HL-60 (cell line): ENCODE data around the gene WDR27.

Experiments used
- DNase-seq, 2 experiments: peaks; one replicate each; pipeline ENCODE4 v3.0.0-alpha.2; 2010 to 2020; ENCODE audit warnings: low read depth in 1 of 2, low spot score in 1 of 2
- H3K27ac ChIP-seq: fragments of 250-450 bp; sonication (Bioruptor Pico); replicated peaks from 2 replicates; pipeline ENCODE4 v1.5.1; 2020; ENCODE audit warnings: mild to moderate bottlenecking, moderate library complexity
- H3K27me3 ChIP-seq: fragments of 250-450 bp; sonication (Bioruptor Pico); 2 replicates; pipeline ENCODE4 v1.5.1; 2021; ENCODE audit warnings: mild to moderate bottlenecking, moderate library complexity; ENCODE audit not compliant: insufficient read depth, poor library complexity, severe bottlenecking
- H3K4me3 ChIP-seq: replicated peaks from 2 replicates; pipeline ENCODE4 v1.5.1; 2011; ENCODE audit warnings: mild to moderate bottlenecking, control low read depth, low read length; ENCODE audit not compliant: insufficient read depth
- GABPA ChIP-seq: IDR thresholded peaks from 2 replicates; pipeline ENCODE4 v1.6.1; 2012; ENCODE audit warnings: low read depth
- POLR2AphosphoS5 ChIP-seq: IDR thresholded peaks from 2 replicates; pipeline ENCODE4 v1.6.1; 2012; ENCODE audit warnings: low read depth
- SPI1 ChIP-seq: IDR thresholded peaks from 2 replicates; pipeline ENCODE4 v1.6.1; 2012; ENCODE audit warnings: low read depth, mild to moderate bottlenecking, borderline replicate concordance
- TF ChIP-seq, protein P1 (sequence below): IDR thresholded peaks from one replicate; pipeline ENCODE4 v1.5.1; 2011; ENCODE audit warnings: low read length, control low read depth, inconsistent platforms; ENCODE audit not compliant: insufficient read depth
- TF ChIP-seq, protein P2 (sequence below): IDR thresholded peaks from 2 replicates; pipeline ENCODE4 v1.6.1; 2012; ENCODE audit warnings: low read depth; ENCODE audit not compliant: insufficient replicate concordance

The WDR27 gene

DNA sequence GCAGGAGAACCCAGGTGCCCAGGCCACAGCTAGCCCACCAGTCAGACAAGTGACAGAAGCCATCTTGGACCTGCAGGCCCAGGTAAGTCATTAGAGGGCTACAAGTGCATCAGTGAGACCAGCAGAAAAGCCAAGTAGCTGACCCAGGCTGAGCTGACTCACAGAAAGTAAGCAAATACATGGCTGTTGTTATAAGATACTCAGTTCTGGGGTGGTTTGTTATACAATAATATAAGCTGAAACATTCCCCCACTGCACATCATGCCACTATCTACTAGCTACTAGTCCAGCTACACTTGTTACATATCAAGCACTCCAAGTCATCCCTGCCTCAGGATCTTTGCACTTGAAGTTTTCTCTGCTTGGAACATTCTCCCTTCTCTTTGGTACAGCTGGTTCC is 39.5 kb upstream of the WDR27 start:
- no peak overlapping the region for H3K4me3 ChIP-seq
- TF ChIP-seq SPI1, result no peak
- no peak for TF ChIP-seq GABPA
- TF ChIP-seq, protein P1, sequence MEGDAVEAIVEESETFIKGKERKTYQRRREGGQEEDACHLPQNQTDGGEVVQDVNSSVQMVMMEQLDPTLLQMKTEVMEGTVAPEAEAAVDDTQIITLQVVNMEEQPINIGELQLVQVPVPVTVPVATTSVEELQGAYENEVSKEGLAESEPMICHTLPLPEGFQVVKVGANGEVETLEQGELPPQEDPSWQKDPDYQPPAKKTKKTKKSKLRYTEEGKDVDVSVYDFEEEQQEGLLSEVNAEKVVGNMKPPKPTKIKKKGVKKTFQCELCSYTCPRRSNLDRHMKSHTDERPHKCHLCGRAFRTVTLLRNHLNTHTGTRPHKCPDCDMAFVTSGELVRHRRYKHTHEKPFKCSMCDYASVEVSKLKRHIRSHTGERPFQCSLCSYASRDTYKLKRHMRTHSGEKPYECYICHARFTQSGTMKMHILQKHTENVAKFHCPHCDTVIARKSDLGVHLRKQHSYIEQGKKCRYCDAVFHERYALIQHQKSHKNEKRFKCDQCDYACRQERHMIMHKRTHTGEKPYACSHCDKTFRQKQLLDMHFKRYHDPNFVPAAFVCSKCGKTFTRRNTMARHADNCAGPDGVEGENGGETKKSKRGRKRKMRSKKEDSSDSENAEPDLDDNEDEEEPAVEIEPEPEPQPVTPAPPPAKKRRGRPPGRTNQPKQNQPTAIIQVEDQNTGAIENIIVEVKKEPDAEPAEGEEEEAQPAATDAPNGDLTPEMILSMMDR, result no peak
- no peak for TF ChIP-seq POLR2AphosphoS5
- TF ChIP-seq, protein P2, sequence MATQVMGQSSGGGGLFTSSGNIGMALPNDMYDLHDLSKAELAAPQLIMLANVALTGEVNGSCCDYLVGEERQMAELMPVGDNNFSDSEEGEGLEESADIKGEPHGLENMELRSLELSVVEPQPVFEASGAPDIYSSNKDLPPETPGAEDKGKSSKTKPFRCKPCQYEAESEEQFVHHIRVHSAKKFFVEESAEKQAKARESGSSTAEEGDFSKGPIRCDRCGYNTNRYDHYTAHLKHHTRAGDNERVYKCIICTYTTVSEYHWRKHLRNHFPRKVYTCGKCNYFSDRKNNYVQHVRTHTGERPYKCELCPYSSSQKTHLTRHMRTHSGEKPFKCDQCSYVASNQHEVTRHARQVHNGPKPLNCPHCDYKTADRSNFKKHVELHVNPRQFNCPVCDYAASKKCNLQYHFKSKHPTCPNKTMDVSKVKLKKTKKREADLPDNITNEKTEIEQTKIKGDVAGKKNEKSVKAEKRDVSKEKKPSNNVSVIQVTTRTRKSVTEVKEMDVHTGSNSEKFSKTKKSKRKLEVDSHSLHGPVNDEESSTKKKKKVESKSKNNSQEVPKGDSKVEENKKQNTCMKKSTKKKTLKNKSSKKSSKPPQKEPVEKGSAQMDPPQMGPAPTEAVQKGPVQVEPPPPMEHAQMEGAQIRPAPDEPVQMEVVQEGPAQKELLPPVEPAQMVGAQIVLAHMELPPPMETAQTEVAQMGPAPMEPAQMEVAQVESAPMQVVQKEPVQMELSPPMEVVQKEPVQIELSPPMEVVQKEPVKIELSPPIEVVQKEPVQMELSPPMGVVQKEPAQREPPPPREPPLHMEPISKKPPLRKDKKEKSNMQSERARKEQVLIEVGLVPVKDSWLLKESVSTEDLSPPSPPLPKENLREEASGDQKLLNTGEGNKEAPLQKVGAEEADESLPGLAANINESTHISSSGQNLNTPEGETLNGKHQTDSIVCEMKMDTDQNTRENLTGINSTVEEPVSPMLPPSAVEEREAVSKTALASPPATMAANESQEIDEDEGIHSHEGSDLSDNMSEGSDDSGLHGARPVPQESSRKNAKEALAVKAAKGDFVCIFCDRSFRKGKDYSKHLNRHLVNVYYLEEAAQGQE, result no peak
- no peak overlapping the region for H3K27ac ChIP-seq
- DNase-seq, result no peak
- no peaks in the 10 kb centered on the region for H3K27me3 ChIP-seq

DNA sequence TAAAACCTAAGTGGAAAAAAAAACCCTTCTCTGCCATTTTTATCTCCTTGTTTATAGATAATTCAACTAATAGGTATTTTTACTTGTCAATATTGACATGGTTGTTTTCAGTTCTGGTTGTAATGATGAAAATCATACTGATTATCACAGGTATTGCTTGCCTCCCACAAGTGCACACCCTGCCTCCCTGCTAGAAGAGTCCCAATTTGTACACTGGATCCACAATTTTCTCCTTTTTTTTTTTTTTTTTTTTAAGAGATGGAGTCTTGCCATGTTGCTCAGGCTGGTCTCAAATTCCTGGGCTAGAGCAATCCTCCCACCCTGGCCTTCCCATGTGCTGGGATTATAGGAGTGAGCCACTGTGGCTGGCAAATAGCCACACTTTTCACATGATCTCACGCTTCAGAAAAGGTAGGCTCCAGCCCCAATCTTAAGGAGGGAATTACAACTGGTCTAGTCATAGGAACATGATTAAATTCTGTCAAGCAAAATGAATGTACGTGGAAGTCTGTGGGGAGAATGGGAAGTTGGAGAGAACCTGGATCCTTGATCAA is 37.2 kb upstream of the WDR27 start:
- TF ChIP-seq SPI1 (no peak), GABPA (no peak), POLR2AphosphoS5 (no peak)
- TF ChIP-seq, protein P2, result no peak
- TF ChIP-seq, protein P1, result no peak
- H3K27ac ChIP-seq, result no peak overlapping the region
- no peaks in the 10 kb centered on the region for H3K27me3 ChIP-seq
- no peak for DNase-seq
- no peak overlapping the region for H3K4me3 ChIP-seq

DNA sequence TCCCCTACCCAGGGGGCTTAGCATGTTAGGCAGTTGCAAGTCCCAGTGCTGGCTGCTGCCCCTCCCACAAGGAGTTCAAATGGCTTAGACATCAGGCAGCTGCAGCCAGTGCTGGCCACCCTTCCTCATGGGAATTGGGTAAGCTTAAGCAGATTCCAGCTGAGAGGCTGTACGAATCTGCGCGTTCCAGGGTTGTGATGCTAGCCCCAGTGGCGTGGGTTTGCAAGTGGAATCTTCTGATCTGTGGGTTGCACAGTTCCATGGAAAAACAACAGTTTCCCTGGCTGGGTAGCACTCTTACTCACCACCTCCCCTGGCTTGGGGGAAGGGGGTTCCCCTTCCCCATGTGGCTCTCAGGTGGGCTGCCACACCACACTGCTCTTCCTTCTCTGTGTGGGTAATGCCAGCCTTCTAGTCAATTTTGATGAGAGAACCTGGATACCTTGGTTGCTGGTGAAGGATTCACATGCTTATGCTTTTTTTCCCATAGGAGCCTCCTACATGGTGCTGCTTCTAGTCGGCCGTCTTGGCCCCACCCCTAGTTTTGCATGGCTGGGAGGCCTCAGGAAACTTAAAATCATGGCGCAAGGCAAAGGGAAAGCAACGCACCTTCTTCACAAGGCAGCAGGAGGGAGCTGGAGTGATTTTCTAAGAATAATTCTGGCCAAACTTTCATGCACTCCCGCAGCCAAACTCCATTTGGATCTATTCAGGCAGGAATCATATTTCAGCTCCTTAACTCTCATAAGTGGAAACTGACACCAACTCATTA is 36.6 kb upstream of the WDR27 start:
- TF ChIP-seq SPI1, result no peak
- TF ChIP-seq POLR2AphosphoS5, result no peak
- Histone ChIP-seq H3K4me3 (no peak overlapping the region), H3K27me3 (no peaks in the 10 kb centered on the region), H3K27ac (no peak overlapping the region)
- no peak for DNase-seq

DNA sequence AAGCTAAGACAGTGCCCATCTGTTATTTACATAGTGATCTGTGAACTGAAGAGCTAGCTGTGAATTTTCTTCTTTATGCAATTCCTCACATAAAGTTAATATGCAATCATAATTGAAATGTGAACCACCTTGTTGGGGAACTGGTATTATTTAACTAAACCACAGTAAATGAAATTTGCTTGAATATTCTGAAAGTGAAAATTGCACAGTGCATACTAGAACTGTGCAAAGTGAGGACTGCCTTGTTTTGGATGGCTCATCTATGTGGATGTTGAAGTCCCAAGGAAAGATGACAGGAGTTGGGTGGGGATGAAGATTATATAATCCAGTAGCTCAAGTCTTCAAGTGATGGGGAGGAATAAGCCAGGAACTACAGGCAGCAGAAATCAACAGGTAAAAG is 28.1 kb upstream of the WDR27 start:
- Histone ChIP-seq H3K27ac (no peak overlapping the region), H3K4me3 (no peak overlapping the region), H3K27me3 (no peaks in the 10 kb centered on the region)
- TF ChIP-seq SPI1 (no peak), POLR2AphosphoS5 (no peak)
- TF ChIP-seq, protein P2, result no peak
- TF ChIP-seq, protein P1, result no peak
- no peak for DNase-seq
